ENCODE results near the gene GOSR2.

The GOSR2 gene

DNA sequence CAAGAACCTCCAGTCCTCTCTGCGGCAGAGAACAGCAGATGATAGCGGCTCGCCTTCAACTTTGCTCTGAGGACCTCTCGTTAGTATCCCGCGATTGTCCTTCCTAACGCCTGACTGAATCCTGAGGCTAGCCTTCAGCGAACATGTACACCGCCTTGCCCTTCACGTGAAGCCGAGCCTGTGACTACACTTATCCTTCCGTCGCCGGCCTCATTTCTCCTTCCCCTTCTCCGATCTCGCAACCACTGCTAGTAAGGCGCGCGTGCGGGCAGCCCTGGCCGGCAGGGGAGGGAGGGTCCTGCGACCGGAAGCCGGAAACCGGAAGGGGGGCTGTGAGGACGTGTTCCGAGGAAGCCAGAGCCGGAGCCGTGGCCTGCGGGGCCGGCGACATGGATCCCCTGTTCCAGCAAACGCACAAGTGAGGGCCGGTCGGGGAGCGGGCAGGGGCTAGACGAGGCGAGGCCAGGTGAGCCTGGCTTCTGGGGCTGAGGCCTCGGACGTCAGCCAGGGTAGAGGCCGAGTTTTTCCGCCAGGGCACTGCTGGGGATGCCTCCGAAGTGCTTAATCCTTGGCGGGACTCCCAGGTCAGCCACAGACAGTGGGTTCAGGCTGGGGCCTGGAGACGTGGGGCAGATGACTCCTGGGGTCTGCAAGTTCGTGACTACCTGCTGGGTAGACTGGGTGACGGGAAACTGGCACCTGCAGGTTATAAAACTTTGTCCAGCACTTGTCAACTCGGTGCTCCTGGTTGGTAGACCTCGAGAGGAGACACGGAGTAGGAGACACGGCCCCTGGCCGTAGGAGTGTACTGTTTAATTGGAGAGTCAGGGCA lies at the start of gene GOSR2:
TSS of gene GOSR2 (plus strand) at position 357 of the 832 bp plus-strand sequence. CDS start at position 390, 33 bp downstream.
- no peak for FAIRE-seq

DNA sequence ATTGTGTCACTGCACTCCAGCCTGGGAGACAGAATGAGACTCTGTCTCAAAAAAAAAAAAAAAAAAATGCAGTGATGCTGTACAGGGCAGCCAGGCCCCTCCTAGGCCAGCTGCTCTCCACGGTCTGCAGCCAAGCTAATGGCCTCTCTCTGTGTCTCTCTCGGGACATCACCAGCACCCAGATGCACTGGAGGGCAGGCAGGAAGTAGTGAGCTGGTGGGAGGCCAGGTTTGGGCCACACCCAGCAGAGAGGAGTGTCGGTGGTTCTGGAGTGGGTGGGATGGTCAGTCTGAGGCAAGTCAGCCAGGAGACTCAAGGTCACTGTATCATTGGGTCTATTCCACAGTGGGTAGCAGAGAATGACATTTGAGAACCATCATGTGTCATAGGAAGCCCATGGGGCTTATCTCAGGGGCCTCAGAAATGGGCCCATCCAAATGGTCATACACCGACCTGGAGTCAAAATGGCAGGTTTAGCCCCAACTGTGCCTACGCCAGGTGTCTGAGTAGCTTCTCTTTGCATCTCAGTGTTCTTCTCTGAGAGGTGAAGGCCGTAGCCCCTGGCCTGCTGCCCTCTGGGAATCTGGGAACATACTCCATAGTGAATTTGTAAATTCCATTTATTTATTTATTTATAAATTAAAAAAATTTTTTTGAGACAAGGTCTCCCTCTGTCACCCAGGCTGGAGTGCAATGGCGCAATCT lies 48.9 kb upstream of the GOSR2 start:
- no peak for FAIRE-seq

DNA sequence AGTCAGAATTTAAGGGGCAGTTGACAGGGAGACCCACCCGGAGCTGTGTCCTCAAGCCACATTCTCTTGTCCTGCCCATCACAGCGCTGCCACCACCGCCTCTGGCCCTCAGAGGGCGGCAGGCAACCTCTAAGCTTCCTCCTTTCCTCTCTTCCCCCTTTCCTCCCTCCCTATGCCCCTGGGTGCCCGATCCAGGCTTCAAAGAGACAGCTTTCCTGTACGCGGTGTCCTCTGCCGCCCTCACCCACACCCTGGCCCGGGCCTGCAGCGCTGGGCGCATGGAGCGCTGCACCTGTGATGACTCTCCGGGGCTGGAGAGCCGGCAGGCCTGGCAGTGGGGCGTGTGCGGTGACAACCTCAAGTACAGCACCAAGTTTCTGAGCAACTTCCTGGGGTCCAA lies 48.1 kb upstream of the GOSR2 start:
- FAIRE-seq = no peak

DNA sequence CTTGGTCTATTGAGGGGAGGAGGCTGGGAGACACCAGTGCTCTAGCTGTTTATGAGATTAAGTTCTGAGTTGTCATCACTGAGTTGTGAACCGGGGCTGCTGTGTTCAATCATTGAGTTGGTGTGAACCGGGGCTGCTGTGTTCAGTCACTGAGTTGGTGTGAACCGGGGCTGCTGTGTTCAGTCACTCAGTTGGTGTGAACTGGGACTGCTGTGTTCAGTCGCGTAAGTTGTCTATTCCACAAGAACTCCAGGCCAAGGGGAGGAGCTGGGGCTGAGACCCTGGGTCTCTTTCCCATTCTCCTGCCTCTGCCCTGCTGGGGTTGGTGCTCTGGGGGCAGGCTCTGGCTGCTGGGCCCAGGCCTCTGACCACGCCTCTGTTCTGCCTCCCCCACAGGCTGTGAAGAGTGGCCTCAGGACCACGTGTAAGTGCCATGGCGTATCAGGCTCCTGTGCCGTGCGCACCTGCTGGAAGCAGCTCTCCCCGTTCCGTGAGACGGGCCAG lies 47.1 kb upstream of the GOSR2 start:
- no peak for FAIRE-seq

DNA sequence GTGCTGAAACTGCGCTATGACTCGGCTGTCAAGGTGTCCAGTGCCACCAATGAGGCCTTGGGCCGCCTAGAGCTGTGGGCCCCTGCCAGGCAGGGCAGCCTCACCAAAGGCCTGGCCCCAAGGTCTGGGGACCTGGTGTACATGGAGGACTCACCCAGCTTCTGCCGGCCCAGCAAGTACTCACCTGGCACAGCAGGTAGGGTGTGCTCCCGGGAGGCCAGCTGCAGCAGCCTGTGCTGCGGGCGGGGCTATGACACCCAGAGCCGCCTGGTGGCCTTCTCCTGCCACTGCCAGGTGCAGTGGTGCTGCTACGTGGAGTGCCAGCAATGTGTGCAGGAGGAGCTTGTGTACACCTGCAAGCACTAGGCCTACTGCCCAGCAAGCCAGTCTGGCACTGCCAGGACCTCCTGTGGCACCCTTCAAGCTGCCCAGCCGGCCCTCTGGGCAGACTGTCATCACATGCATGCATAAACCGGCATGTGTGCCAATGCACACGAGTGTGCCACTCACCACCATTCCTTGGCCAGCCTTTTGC lies 46.5 kb upstream of the GOSR2 start:
- no peak for FAIRE-seq

DNA sequence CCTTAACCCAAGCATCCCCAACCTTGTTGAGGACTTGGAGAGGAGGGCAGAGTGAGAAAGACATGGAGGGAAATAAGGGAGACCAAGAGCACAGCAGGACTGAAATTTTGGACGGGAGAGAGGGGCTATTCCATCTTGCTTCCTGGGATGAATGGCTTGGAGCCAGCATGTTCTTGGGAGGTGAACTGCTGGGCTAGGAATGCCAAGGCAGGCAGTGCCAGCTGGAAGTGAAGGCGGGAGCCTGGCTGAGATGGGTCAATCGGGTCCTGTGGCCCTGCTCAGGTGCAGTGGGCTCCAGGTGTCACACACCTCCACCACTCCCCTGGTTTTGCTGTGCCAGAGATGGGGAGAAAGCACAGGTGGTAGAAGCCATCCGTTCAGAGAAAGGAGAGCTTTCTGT lies 46.0 kb upstream of the GOSR2 start:
- no peak for FAIRE-seq

DNA sequence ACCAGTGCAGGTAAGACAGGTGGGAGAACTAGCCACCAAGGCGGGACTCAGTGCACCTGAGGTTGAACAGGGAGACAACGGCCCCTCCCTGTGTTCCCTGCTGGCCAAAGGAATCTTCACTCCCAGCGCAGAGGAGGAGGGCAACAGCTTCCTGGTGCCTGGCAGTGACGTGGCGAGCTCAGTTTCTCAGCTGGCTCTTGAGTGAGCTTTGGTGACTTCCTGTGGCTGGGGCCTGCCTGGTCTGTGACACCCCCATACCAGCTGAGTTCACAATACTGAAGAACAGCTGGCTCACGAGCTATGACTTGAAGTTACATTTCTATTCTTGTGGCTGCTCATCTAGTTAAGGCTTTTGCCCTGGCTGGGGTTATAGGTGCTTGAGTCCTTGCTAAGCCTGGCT lies 45.5 kb upstream of the GOSR2 start:
- FAIRE-seq = no peak

DNA sequence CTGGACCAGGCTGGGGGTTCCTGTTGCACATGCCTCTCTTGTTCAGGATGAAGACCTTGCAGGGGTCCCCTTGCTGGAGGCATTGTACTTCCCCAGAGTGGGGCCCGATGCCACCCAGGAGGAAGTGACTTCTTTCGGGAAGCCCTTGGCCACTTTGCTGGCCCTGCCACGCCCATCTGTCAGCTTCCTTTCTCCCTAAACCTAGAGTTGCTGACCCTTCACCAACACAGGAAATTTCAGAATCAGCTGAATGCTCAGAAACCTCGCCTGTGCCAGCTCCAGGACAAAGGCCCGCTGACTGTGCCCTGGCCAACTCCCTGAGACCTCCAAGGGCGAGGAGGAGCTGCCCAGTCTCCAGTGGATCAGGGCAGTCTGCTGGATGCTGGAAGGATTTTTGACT lies 44.9 kb upstream of the GOSR2 start:
- no peak for FAIRE-seq

DNA sequence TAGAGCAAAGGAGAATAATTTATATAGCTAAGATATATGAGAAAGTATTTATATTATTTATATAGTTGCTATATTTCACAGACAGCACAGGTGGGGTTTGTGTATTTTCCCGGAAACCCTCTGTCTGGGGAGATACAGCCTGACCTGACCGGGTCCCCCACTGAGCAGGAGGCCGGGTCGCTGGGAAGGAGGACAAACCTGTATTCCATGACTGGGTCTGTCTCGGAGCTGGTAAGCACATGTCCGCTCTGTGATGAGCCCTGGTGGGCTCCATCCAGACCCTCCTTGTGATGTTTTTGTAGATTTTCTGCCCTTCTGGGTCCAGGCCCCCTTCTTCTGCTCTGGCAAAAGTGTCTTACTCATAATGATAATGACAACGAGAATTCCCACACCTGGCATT lies 43.9 kb upstream of the GOSR2 start:
- no peak for FAIRE-seq

DNA sequence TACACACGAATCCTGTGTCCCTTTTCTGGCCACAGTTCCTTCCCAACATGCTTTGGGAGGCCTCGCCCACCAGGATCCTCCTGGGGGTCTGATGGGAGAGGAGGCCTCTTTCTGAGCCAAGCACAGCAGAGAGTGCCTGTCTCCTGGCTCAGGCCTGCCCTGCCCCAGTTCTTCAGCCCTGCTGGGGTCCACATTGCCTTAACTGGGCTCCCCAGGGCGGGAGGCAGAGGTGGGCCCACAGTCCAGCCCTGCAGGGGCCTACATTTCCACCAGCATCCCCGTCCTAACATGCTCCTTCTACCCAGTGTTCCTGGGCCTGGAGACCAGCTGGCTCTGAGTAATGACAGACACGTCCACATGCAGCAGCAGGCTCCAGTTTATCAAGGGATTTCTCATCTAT lies 41.9 kb upstream of the GOSR2 start:
- no peak for FAIRE-seq

DNA sequence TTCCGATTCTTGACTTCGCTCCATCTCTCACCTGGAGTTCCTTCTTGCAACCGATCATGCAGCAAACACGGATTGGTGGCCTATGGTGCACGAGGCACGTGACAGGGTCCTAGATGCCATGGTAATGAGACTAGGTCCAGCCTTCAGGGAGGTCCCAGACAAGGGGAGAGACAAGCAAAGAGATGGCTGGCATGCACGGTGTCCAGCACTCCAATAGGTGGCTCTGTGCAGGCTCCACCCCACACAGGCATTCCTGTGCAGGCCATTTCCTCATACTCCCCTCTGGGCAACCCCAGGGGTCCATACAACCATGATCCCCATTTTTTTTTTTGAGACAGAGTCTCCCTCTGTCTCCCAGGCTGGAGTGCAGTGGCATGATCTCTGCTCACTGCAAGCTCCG lies 40.3 kb upstream of the GOSR2 start:
- no peak for FAIRE-seq

DNA sequence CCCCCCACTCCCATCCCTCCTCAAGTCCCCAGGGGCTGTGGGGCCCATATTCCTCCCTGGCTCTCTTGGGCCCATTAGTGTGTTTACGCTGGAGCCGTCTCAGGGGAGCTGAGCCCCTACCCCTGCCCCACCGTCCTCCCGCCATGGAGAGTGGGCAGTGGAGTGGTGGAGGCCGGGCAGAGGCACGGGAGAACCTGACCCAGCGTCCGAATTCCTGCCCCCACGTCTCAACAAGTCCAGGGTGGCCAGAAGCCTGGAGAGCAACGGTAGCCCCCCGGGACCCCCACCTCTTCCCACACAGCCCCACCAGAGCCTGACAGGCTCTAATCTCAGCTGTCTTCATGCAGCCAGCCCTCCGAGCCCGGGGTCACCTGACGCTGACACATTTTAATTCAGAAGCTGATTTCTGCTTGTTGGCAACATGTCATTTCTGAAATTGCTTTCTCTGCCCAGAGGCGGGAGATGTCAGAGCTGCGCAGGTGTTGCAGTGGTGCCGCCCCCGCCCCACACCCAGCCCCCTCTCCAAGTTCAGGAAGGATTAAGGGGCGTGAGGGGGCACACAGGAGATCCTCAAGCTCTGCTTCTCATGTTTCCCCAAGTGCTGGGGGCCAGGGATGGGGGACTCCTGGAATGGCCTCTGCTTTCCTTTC lies 39.0 kb upstream of the GOSR2 start:
- no peak for FAIRE-seq

DNA sequence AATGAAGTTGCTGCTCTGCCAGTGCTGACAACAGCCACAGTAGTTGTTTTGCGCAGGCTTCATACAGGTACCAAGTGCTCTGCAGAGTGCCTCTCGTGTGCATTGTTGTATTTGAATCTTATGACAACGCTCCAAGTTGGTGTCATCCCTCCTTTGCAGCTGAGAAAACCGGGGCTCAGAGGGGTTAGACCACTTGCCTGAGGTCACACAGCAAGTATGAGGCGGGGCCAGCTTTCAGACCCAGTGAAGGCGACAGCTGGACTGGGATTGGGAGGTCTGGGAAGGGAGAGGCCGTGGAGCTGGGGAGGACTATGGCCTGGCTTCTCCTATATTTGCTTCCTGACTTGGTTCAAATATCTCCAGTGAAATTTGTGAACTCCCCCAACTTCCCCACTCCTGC lies 38.4 kb upstream of the GOSR2 start:
- no peak for FAIRE-seq

DNA sequence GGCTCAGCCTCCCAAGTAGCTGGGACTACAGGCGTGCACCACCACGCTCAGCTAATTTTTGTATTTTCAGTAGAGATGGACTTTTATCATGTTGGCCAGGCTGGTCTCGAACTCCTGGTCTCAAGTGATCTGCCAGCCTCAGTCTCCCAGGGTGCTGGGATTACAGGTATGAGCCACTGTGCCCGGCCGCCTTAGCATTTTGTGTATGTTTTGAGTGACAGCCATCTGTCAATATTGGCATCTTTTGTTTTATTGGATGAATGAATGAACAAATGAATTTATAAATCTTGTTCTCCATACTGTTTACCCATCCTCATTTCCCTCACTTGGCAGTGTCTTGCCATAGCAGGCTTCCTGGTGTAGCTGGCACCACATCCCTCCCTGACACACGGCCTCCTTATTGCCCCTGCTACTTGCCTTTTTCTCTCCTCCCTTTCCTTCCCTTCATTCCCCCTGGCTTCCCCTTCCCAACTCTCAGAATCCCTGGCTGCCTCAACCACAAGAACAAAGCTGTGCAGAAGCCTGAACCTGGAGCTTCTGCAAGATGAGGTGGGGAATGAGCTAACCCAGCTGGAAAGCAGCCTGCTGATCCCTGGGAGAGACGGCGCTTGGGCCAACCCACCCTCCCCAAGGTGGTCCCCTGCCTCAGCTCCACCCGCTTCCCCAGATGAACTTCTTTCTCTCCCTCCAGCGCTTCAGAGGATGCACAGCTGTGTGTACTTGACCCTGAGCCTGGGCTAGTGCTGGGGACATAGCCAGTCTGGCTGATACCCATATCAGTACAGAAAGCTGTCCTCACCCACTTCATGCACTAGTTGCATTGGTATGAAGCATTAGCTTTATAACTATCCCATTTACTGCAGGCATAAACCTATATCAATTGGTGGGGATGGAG lies 37.3 kb upstream of the GOSR2 start:
- FAIRE-seq = no peak

DNA sequence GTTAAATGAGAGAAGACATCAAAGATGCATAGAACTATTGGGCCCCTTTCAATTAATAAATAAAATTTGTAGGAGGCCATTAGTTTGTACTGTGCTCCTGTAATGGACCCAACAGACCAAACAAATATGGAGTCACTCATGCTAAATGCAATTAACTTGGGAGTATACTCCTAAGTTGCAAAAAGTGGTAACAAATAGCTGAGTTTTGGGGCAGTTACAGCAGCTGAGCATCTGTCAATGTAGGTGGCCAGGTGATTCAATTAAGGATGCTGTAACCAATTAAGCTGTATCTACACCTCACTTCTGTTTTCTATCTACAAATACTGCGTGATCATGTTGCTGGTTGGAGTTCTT lies 36.7 kb upstream of the GOSR2 start:
- no peak for FAIRE-seq

DNA sequence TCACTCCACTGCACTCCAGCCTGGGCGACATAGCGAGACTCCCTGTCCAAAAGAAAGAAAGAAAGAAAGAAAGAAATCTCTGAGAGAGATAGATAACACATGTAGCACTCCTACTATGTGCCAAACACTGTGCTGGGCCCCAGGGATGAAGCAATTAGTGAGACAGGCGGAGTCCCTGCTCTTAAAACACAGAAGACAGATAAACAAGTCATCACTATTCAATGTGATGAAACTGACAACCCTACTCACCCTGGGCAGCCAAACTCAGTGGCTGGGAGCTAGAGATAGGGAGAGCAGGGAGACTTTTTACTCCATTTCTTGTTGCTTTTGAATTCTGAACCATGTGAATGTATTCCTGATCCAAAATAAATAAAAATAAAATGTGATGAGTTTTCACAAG lies 35.2 kb upstream of the GOSR2 start:
- no peak for FAIRE-seq

DNA sequence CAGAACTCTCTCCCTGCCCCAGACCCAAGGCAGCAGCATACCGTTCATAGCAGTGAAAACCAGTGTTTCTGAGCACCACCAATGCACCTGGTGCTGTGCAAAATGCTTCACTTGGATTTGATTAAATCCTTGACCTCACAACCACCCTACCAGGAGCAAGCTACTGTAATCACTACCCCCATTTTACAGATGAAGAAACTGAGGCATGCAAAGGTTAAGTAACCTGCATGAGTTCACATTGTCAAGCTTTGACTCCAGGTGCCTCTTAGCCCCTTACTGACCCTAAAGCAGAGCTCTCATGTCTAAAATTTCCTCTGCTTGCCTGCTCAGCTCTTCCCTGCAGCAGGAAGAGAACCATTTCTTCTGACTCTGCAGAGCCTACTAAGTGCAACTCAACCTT lies 34.2 kb upstream of the GOSR2 start:
- FAIRE-seq = no peak

DNA sequence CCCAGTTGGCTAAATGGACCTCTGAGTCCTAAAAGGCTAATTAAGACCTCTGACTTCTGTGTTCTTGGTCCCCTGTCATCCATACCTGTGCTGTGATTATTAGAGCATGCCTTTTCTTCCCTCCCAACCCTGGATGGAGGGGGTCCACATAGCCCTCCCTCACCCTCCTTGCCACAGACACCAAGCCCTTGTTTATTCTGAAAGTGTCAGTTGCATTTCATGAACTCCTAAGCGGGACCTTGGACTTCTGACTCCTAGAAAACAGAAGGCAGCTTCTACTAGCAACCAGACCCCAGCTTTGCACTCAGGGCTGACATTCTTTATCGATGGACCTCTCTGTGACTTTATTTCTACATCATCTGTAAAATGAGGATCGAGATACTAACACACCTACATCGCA lies 33.4 kb upstream of the GOSR2 start:
- FAIRE-seq = no peak

DNA sequence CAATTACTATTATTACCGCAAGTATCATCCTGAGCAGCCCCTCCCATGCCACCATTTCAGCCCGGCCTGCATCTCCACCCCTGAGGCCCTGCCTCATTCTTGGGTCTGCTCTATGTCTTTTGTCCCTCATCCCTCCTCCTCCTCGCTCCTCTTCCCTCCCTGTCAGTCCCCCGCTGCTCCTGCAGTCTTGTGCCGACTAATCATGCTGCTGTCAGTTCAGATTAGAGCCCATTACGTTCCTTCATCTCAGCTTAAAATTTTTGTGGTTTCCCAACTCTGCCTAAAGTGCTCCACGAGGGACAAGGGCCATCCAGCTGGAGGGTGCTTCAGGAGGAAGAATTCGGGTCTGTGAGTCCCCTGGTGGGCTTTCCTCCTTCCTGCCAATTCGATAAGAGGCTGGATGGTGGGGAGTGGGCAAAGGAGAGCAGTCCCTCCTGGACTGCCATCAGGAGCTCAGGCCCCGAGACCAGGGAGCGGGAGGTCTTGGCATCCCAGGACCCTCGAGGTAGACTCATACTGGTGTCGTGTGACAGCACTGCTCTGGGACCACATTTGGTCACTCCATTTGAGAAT lies 32.9 kb upstream of the GOSR2 start:
- FAIRE-seq = no peak

DNA sequence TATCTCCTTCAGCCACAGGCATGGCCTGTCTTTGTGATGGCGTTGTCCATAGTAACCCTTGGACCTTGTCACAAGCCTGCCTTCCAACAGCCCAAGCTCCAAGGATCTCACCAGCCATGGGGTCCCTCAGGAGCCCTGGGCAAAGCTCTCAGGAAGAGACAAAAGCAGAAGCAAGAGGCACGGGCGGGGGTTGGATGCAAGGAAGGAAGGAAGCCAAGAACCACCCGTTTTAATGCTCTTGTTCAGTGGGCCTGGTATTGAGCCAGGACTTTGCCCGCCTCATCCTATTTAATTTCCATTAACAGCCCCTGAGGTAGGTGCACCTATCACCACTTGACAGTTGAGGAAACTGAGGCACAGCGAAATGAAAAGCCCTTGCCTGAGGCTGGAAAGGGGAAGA lies 32.3 kb upstream of the GOSR2 start:
- FAIRE-seq = no peak

DNA sequence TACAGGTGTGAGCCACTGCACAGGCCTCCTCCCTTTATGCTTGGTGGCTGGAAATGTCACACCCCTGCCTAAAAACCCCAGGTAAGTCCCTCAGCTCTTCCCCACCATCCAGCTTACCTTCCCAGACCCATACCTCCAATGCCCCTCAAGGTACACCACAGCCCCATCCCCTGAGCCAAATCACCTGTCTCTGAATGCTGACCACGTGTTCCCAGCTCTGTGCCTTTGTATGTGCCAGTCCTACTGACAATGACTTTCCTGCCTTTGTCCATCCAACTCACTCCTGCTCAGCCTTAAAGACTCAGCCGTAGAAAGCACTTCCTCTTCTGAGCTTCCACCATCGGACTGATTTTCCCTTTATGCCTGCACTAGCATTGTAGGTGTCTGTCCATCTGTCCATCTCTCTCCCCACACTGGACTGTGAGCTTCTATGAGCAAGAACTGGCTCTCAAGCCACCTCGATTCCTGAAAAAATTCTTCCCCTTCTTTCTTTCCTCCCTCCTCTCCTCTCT lies 30.7 kb upstream of the GOSR2 start:
- FAIRE-seq = no peak

DNA sequence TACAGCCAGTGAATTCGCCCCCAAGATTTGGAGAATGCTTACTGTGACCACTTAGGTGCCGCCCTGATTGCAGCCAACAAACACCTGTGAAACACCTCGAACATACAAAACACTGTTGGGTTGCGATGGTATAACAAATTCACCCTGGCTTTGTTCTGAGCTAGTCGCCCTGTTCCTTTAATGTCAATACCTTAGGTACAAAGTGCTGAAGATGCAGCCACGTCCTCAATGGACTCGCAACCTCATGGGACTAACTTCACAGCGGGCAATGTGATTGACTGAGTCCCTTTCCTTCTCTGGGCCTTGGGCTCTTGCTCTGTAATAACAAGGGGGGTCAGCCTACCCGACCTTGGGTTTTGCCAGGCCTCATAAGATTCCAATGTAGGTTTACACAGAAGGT lies 28.9 kb upstream of the GOSR2 start:
- no peak for FAIRE-seq
